Measurements from ENCODE around the gene PHACTR3. TPM values are rescaled to one million over a fixed set of nuclear protein-coding genes. Genes with fewer than 3 reads are reported as not detected.
"Not testable (repeated sequence)": the region's sequence is repeated elsewhere in the genome, so short reads cannot be mapped to it uniquely, and the experiment has no call there.

PHACTR3 gene
- total RNA-seq, 2 donors from 2014 or later: not detected

DNA sequence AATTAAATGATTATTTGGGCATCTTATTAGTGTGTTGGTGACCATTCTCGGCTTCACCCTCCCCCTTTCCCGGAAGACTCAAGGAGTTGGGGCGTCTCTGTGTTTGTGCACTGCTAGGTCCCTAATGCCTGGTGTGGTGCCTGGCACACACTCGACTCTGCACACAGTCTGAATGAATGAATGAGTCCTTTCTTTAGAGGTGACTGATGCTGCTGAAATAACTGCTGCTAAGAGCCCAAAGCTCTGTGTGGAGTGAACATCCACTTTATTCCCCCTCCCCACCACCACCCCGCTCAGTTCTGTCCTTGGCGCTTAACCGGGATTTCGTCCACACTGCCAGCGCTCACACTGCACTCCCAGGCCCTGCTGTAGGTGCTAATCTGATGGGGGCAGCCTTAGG lies 1.2 kb upstream of the PHACTR3 start:
- ATAC-seq (no peak), DNase-seq (ENCODE audit: low spot score in 2 of 2) (no peak)
- no peaks in the 10 kb centered on the region for H3K9me3 Mint-ChIP-seq

DNA sequence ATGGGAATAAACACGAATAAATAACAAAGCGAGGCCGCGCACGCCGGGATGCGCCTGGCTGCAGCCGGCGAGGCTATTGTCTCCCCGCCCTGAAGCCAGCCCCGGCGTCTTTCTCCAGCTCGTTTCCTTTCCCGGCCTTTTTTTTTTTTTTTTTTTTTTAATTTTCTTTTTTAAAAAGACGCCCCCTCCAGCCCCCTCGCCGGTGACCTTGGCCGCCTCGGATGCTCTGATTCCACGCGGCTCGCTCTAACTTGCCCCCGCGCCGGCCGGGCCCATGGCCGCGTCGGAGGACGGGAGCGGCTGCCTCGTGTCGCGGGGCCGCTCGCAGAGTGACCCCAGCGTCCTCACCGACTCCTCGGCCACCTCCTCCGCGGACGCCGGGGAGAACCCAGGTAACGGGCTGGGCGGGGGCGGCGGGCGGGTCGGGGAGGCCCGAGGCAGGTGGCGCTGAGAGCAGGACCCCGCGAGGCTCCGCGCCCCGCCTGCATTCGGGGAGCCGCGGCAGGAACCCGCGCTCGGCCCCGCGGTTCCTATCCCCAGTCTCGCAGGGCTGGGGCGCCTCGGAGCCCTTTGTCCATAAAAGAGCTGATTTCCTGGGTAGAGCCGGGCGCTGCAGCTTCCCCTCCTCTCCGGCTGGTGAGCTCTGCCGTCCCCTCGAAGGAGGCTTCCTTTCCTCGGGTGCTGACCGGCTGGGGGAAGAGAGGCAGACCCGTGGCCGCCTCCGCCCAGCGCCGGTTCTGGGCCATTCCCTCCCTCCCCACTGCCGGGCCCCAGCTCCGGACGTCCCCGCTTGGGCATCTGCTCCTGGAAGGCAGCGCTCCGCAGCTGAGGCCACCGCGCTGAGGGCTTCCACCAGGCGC lies 631 bp downstream of the PHACTR3 start:
- no peaks in the 10 kb centered on the region for H3K9me3 Mint-ChIP-seq
- no peak overlapping the region for H3K27ac Mint-ChIP-seq
- no peaks in the 10 kb centered on the region for H3K36me3 Mint-ChIP-seq
- ATAC-seq (no peak), DNase-seq (ENCODE audit: low spot score in 2 of 2) (no peak)

More for the DNA sequence above, 1.2 kb upstream of the PHACTR3 start:
- H3K27ac Mint-ChIP-seq: no peak overlapping the region
- H3K36me3 Mint-ChIP-seq: no peaks in the 10 kb centered on the region

DNA sequence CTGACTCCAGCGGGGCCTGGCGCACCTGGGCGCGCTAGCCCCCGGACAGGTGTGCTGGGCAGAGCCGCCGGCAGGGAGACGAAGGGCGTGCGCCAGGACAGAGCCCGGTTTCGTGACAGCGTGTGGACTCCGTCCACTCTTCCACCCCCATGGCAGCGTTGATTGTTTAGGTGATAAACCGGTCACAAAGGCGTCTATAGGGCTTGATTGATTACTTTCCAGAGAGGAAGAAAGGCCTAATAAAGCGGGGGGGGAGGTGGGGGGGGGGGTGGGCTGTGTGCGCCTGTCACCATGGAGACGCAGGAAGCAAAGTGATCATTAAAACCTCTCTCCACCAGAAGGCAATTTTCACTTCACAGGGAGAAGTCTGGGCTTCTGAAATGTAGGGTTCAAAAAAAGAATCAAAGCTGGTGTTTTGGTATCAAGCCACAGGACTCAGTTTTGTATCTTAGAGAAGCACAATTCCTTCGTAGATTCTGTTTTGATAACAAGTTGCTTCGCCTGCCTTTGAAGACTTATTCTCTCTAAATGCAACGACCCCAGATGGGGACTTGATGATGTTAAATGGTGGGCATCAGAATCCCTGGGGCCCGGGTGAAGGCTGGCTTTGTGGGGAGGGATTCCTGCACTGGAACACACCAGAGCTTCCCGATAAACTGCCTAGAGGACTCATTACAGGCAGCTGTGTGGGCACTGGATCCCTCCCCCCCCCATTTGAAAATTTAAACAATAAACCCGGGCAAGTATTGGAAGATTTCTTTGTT lies 1.4 kb downstream of the PHACTR3 start:
- H3K9me3 Mint-ChIP-seq: no peaks in the 10 kb centered on the region
- no peak for DNase-seq (ENCODE audit: low spot score in 2 of 2)
- no peak for ATAC-seq
- H3K36me3 Mint-ChIP-seq: no peaks in the 10 kb centered on the region
- no peak overlapping the region for H3K27ac Mint-ChIP-seq

DNA sequence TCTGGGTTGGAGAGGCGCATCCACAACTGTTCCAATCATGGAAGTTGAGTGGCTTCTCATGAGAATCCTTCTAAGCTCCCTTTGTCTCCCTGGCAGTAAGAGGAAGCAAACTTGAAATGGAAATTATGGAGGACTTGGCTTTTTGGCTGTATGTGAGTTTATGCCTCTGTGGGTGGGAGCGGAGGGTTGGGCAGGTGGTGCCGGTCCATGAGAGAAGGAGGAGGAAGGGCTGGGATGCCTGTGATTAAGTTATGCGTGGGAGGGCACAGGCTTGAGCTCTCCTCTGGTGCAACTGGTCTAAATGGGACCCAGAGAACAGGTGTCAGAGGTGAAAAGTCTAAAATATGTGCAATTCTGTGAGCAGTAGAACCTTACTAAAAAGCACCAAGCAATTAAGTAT lies 2.2 kb downstream of the PHACTR3 start:
- ATAC-seq (no peak), DNase-seq (ENCODE audit: low spot score in 2 of 2) (no peak)

DNA sequence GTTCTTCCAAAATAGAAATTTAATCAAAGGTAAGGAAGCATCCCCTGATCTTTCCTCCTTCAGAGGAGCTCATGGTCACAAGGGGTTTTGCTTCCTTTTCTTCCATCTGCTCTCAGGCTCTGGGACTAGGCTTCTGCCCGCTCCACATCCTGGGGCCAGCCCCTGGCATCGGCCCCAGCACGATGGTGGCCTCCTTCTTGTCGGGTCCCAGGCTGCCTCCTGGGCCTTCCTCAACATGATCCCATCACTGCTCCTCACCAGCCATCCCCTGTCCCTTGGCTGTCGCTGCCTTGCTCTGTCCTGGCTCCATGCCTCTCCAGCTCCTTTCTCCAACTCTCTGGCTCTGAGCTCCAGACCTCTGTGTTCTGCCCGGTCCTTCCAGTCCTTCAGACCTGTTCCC lies 4.1 kb downstream of the PHACTR3 start:
- no peak for DNase-seq (ENCODE audit: low spot score in 2 of 2)
- no peaks in the 10 kb centered on the region for H3K36me3 Mint-ChIP-seq
- H3K27ac Mint-ChIP-seq: peak overlapping the region in 1 of 2 donors; percentile 47
- no peak for ATAC-seq
- no peaks in the 10 kb centered on the region for H3K9me3 Mint-ChIP-seq

More for the DNA sequence above, 2.2 kb downstream of the PHACTR3 start:
- H3K27ac Mint-ChIP-seq: no peak overlapping the region
- H3K36me3 Mint-ChIP-seq: no peaks in the 10 kb centered on the region
- no peaks in the 10 kb centered on the region for H3K9me3 Mint-ChIP-seq

- peak overlapping the region in 1 of 2 donors; percentile 47 for H3K27ac Mint-ChIP-seq
- no peaks in the 10 kb centered on the region for H3K36me3 Mint-ChIP-seq
- DNase-seq (ENCODE audit: low spot score in 2 of 2) (no peak), ATAC-seq (no peak)
- no peaks in the 10 kb centered on the region for H3K9me3 Mint-ChIP-seq
These were observed 4.5 kb downstream of the PHACTR3 start for GRCh38 chr20:59608871-59609270.

- ATAC-seq (no peak), DNase-seq (ENCODE audit: low spot score in 2 of 2) (no peak)
- H3K36me3 Mint-ChIP-seq: no peaks in the 10 kb centered on the region
- H3K27ac Mint-ChIP-seq: no peak overlapping the region
- no peaks in the 10 kb centered on the region for H3K9me3 Mint-ChIP-seq
These were observed 6.9 kb downstream of the PHACTR3 start for GRCh38 chr20:59611286-59611685.

DNA sequence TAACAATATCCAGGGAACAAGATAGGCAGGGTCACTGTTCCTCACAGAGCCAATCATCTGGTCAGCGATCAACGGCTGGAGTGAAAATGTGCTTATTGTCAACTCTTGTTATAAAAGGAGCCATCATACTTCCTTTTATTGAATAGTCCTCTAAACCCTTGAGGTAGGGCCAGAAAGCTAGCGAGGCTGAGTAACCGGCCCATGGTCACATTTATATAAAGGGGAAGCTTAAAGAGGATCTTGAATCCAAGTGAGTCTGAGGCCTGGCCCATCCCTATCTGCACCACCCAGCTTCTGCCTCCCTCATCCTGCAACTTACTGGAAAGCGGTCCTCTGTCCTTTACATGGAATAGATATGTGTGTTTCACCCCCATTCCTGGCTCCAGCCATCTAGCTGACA lies 9.5 kb downstream of the PHACTR3 start:
- no peak overlapping the region for H3K27ac Mint-ChIP-seq
- DNase-seq (ENCODE audit: low spot score in 2 of 2) (no peak), ATAC-seq (no peak)
- H3K9me3 Mint-ChIP-seq: no peaks in the 10 kb centered on the region
- H3K36me3 Mint-ChIP-seq: no peaks in the 10 kb centered on the region

DNA sequence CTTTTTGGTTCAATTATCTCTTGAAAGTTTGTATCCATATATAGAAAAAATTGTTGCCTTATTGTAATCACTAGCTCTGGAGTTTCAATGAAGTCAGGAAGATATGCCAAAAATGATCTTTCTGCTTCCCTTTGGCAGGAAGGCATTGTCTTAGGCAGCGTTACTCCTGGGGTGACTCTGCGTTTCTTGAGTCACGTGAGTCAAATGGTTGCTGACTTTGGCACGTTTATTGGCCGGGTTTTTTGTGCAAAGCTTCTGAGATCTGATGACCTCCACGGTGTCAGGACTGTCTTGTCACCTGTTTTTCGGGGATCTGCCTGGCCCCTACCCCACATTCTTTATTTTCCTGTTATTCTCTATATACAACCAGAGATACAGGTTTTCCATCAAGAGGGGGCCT lies 10.4 kb downstream of the PHACTR3 start:
- H3K27ac Mint-ChIP-seq: no peak overlapping the region
- H3K9me3 Mint-ChIP-seq: no peaks in the 10 kb centered on the region
- ATAC-seq (no peak), DNase-seq (ENCODE audit: low spot score in 2 of 2) (no peak)
- no peaks in the 10 kb centered on the region for H3K36me3 Mint-ChIP-seq

DNA sequence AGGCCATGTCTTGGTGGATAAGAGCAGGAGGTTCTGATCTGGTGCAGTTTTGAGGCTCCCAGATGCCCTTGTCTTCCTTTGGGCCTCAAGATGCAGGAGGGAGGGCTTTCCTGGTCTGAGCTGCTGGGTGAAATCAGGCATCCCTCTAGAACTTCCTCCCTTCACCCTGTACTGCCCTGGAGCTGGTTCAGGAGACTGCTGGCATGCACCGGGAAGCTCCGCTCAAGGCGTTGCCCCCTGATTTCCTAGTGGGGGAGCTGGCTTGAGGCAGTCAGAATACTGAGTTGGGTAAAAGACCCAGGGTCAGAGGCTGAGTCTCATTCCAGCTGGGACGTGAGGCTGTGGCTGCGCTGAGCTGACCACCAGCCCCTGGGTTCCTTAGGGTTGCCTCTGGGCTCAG lies 12.0 kb downstream of the PHACTR3 start:
- ATAC-seq: no peak
- Mint-ChIP-seq H3K27ac (no peak overlapping the region), H3K9me3 (no peaks in the 10 kb centered on the region), H3K36me3 (no peaks in the 10 kb centered on the region)
- DNase-seq (ENCODE audit: low spot score in 2 of 2): no peak

GRCh38 chr20:59617221-59617620 lies 12.9 kb downstream of the PHACTR3 start:
- ATAC-seq (no peak), DNase-seq (ENCODE audit: low spot score in 2 of 2) (no peak)
- H3K27ac Mint-ChIP-seq: no peak overlapping the region
- H3K36me3 Mint-ChIP-seq: no peaks in the 10 kb centered on the region
- no peaks in the 10 kb centered on the region for H3K9me3 Mint-ChIP-seq

- no peaks in the 10 kb centered on the region for H3K9me3 Mint-ChIP-seq
- DNase-seq (ENCODE audit: low spot score in 2 of 2) (no peak), ATAC-seq (no peak)
- no peak overlapping the region for H3K27ac Mint-ChIP-seq
- H3K36me3 Mint-ChIP-seq: no peaks in the 10 kb centered on the region
These were observed 13.8 kb downstream of the PHACTR3 start for GRCh38 chr20:59618131-59618530.

GRCh38 chr20:59618585-59618984 lies 14.2 kb downstream of the PHACTR3 start:
- not testable (repeated sequence) for H3K9me3 Mint-ChIP-seq; H3K27ac Mint-ChIP-seq; ATAC-seq; H3K36me3 Mint-ChIP-seq; DNase-seq (ENCODE audit: low spot score in 2 of 2)

GRCh38 chr20:59620860-59621505 lies 16.6 kb downstream of the PHACTR3 start:
- Mint-ChIP-seq H3K9me3 (no peaks in the 10 kb centered on the region), H3K36me3 (no peaks in the 10 kb centered on the region), H3K27ac (no peak overlapping the region)
- ATAC-seq (no peak), DNase-seq (ENCODE audit: low spot score in 2 of 2) (no peak)

DNA sequence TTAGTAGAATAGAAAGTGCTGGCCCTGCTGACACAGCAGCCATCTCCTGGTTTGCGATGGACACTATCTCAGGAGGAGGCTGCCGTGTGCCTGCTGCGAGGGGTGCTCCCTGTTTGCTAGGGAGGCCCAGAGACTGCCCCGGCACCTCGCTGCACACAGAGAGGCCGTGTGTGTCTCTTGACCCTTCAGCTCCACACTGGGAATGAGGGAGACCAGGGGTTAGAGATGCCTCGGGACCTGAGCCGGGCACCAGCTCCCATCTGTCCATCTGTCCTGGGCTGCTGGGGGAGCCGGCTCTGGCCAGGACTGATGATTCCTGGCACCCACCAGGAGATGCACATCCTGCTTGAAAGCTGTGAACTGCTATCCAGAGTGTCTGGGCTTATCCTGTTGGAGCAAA lies 18.2 kb downstream of the PHACTR3 start:
- ATAC-seq (no peak), DNase-seq (ENCODE audit: low spot score in 2 of 2) (no peak)
- Mint-ChIP-seq H3K9me3 (no peaks in the 10 kb centered on the region), H3K27ac (no peak overlapping the region), H3K36me3 (no peaks in the 10 kb centered on the region)

DNA sequence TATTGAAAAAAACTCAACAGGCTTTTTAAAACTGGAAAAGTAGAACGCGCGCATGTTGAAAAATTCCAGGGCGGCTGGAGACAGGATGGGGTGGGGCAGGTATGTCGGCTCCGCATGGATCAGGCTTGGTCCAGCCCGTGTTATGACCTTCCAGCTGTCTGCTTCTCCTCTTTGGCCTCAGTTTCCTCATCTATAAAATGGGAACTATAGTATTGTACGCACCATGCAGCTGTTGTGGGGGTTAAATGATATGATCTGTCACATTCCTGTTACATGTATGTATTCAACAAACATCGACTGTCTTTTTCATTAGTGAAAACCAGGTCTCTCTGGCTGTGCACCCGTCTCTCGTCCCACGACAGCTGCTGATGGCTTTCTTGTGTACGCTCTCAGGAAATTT lies 18.8 kb downstream of the PHACTR3 start:
- Mint-ChIP-seq H3K27ac (no peak overlapping the region), H3K36me3 (no peaks in the 10 kb centered on the region), H3K9me3 (no peaks in the 10 kb centered on the region)
- no peak for ATAC-seq
- no peak for DNase-seq (ENCODE audit: low spot score in 2 of 2)

- no peak overlapping the region for H3K27ac Mint-ChIP-seq
- ATAC-seq (no peak), DNase-seq (ENCODE audit: low spot score in 2 of 2) (no peak)
- H3K9me3 Mint-ChIP-seq: no peaks in the 10 kb centered on the region
- H3K36me3 Mint-ChIP-seq: no peaks in the 10 kb centered on the region
These were observed 19.2 kb downstream of the PHACTR3 start for GRCh38 chr20:59623583-59623982.

Data from activated naive CD4-positive, alpha-beta T cell treated with anti-CD3 and anti-CD28 coated beads, Interleukin-2, amount 50 U/mL, for 72 hours (primary cell).